Endodermal cell (in vitro differentiated cells): Measurements from ENCODE around the gene NPTX1. TPM values are rescaled to one million over a fixed set of nuclear protein-coding genes. Genes with fewer than 3 reads are reported as not detected.

Source experiments
- DNase-seq: peaks from one replicate; pipeline ENCODE4 v3.0.0-alpha.2; 2017
- H3K27ac ChIP-seq: 2 replicates; pipeline ENCODE4 v1.5.1; 2013; ENCODE audit warnings: mild to moderate bottlenecking, low read depth, low read length, moderate library complexity
- H3K27me3 ChIP-seq: 2 replicates; pipeline ENCODE4 v1.6.1; 2013; ENCODE audit warnings: mild to moderate bottlenecking, low read length, moderate library complexity; ENCODE audit not compliant: insufficient read depth, control insufficient read depth, poor library complexity, severe bottlenecking
- H3K36me3 ChIP-seq: 2 replicates; pipeline ENCODE4 v1.7.0; 2013; ENCODE audit warnings: mild to moderate bottlenecking, low read length, moderate library complexity; ENCODE audit not compliant: control insufficient read depth, insufficient read depth
- H3K4me1 ChIP-seq: one replicate; pipeline ENCODE4 v1.7.0; 2013; ENCODE audit warnings: low read length; ENCODE audit not compliant: control insufficient read depth, insufficient read depth
- H3K4me3 ChIP-seq: 2 replicates; pipeline ENCODE4 v1.5.1; 2013; ENCODE audit warnings: mild to moderate bottlenecking, low read length, moderate library complexity
- H3K9ac ChIP-seq: 2 replicates; pipeline ENCODE4 v1.6.1; 2013; ENCODE audit warnings: mild to moderate bottlenecking, low read length, moderate library complexity; ENCODE audit not compliant: poor library complexity, severe bottlenecking; ENCODE audit errors: extremely low read depth
- H3K9me3 ChIP-seq: 2 replicates; pipeline ENCODE4 v1.6.1; 2013; ENCODE audit warnings: mild to moderate bottlenecking, low read length, moderate library complexity; ENCODE audit not compliant: control insufficient read depth
- H3K27ac Mint-ChIP-seq: 2 replicates; pipeline ENCODE4 v1.8.0; 2020; ENCODE audit warnings: mixed read lengths
- H3K27me3 Mint-ChIP-seq: 2 replicates; pipeline ENCODE4 v1.8.0; 2021; ENCODE audit warnings: mild to moderate bottlenecking, mixed read lengths; ENCODE audit not compliant: insufficient read depth
- H3K36me3 Mint-ChIP-seq: 2 replicates; pipeline ENCODE4 v1.8.0; 2020; ENCODE audit warnings: low read depth, mixed read lengths
- H3K4me1 Mint-ChIP-seq: 2 replicates; pipeline ENCODE4 v1.8.0; 2020; ENCODE audit warnings: mixed read lengths
- H3K4me3 Mint-ChIP-seq: 2 replicates; pipeline ENCODE4 v1.8.0; 2020; ENCODE audit warnings: mild to moderate bottlenecking, moderate library complexity, mixed read lengths
- H3K9me3 Mint-ChIP-seq: 2 replicates; pipeline ENCODE4 v1.8.0; 2020; ENCODE audit warnings: mild to moderate bottlenecking, mixed read lengths
- WGBS, 2 experiments: methylation state at CpG; one replicate each; pipeline versions ENCODE4 v1.1.5 to v1.1.7; 2013; ENCODE audit warnings: missing lambda C conversion rate in 2 of 2, mixed read lengths in 1 of 2; ENCODE audit not compliant: insufficient coverage in 1 of 2, insufficient read length in 1 of 2; 5-methylcytosine and 5-hydroxymethylcytosine counted together
- total RNA-seq, 2 donors: library from RNA; stranded (reverse); fragmentation: NEBNext Ultra II Directional in 1 of 2; extraction: Animal tissue kit (Norgen Biotek cat#: 25700) in 1 of 2; gene quantifications; 2 replicates in 1 of 2; 3 replicates in 1 of 2; pipeline ENCODE4 v1.2.1, GENCODE V29; 2021
- TF ChIP-seq, protein P1 (sequence below): fragments of 200-600 bp; sonication (generic); conservative IDR thresholded peaks from 2 replicates; pipeline ENCODE4 v1.5.0; 2021; ENCODE audit warnings: antibody characterized with exemption, mild to moderate bottlenecking

The NPTX1 gene
- total RNA-seq, 2 donors from 2014 or later, result 0.24 to 2.3 TPM

DNA sequence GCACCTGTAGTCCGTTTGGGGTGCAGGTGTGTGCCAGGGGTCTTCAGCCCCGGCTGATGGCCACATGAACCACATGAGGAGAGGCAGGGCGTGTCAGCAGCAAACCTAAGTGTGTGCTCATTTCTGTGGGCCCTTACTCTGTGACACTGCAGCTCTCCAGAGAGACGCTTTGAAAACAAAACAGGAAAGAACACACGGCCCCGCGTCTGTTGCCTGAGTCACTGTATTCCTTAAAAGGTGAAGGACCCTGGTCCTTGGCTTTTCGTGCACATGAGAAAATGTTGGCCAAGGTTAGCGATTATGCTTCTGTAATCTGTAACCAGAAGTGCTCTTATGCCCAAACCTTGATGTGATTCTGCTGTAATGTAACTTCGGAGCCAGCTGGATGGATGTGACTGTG, 38.9 kb downstream of the NPTX1 start:
- H3K4me1 Mint-ChIP-seq, result no peaks in the 10 kb centered on the region
- peaks cover 11% of the 10 kb centered on the region for H3K27me3 ChIP-seq
- 81 to 84% methylated on average over 9 to 10 of the region's 10 CpGs for WGBS, 2 experiments
- TF ChIP-seq, protein P1, sequence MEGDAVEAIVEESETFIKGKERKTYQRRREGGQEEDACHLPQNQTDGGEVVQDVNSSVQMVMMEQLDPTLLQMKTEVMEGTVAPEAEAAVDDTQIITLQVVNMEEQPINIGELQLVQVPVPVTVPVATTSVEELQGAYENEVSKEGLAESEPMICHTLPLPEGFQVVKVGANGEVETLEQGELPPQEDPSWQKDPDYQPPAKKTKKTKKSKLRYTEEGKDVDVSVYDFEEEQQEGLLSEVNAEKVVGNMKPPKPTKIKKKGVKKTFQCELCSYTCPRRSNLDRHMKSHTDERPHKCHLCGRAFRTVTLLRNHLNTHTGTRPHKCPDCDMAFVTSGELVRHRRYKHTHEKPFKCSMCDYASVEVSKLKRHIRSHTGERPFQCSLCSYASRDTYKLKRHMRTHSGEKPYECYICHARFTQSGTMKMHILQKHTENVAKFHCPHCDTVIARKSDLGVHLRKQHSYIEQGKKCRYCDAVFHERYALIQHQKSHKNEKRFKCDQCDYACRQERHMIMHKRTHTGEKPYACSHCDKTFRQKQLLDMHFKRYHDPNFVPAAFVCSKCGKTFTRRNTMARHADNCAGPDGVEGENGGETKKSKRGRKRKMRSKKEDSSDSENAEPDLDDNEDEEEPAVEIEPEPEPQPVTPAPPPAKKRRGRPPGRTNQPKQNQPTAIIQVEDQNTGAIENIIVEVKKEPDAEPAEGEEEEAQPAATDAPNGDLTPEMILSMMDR, result no peak
- no peak overlapping the region for H3K27ac ChIP-seq
- H3K27me3 Mint-ChIP-seq, result peaks cover 8% of the 10 kb centered on the region
- no peaks in the 10 kb centered on the region for H3K36me3 ChIP-seq
- H3K9me3 Mint-ChIP-seq, result no peaks in the 10 kb centered on the region
- no peak overlapping the region for H3K27ac Mint-ChIP-seq
- H3K9ac ChIP-seq, result no peak overlapping the region
- no peak for DNase-seq
- H3K9me3 ChIP-seq, result no peaks in the 10 kb centered on the region
- no peak overlapping the region for H3K4me3 ChIP-seq
- H3K4me1 ChIP-seq, result no peaks in the 10 kb centered on the region
- no peak overlapping the region for H3K4me3 Mint-ChIP-seq
- no peaks in the 10 kb centered on the region for H3K36me3 Mint-ChIP-seq

DNA sequence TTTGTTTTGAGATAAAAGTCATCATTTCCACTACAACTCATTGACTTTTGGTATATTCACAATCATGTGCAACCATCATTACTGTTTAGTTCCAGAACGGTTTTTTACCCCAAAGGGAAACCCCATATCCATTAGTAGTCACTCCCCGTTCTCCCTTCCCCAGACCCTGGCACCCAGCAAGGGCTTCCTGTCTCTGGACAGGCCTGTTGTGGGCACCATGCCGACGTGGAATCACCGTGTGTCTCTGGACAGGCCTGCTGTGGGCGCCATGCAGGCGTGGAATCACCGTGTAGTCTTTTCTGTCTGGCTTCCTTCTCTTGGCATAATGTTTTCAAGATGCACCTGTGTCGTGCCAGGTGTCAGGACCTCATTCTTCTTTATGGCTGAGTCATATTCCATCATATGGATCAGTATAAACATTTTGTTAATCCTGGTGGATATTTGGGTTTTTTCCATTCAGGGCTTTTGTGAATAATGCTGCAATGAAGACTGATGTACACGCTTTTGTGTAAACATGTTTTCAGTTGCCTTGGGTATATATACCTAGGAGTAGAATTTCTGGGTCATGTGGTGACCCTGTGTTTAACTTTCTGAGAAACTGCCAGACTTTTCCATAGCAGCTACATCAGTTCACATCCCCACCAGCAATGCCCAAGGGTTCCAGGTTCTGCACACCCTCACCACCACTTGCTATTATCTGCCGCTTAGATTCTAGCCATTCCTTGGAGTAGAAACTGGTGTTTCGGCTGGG, 42.3 kb downstream of the NPTX1 start:
- TF ChIP-seq, protein P1, result no peak

DNA sequence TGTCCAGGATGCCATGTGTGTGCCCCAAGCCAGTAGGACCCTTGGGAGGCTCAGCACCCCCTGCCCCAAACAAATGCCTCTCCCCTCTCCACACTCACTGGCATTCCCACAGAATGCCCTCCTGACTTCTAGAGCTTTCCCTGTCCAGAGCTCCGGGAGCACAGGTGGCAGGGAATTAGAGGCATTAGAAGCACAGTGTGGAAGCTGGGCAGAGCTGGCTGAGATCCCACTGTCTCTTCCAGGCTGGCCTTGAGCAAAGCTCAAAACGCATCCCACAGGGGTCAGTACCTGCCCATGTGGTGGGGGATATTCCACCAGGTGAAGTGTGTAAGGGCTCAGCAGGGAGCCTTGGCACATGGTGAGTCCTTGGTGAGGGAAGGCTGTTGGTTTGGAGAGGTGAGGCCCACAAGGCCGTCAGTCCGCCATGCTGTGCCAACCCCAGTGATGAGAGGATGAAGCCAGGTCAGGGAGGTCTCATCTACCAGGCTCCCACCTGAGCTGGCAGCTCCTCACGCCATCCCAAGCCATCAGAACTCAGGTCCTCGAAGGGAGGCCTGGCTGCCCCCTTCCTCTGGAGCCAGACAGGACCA, 43.4 kb downstream of the NPTX1 start:
- Histone ChIP-seq H3K36me3 (no peaks in the 10 kb centered on the region), H3K9me3 (no peaks in the 10 kb centered on the region), H3K27me3 (no peaks in the 10 kb centered on the region), H3K4me3 (no peak overlapping the region), H3K27ac (no peak overlapping the region), H3K9ac (no peak overlapping the region), H3K4me1 (no peaks in the 10 kb centered on the region)
- Mint-ChIP-seq H3K27me3 (peaks cover 4% of the 10 kb centered on the region), H3K9me3 (no peaks in the 10 kb centered on the region), H3K4me1 (no peaks in the 10 kb centered on the region), H3K36me3 (no peaks in the 10 kb centered on the region), H3K4me3 (no peak overlapping the region), H3K27ac (no peak overlapping the region)
- WGBS, 2 experiments, result 80 to 89% methylated on average over 1 to 6 of the region's 6 CpGs
- TF ChIP-seq, protein P1, result no peak
- DNase-seq, result no peak

More for the DNA sequence above, 42.3 kb downstream of the NPTX1 start:
- Histone ChIP-seq H3K27ac (no peak overlapping the region), H3K9me3 (no peaks in the 10 kb centered on the region), H3K36me3 (no peaks in the 10 kb centered on the region), H3K27me3 (no peaks in the 10 kb centered on the region), H3K9ac (no peak overlapping the region), H3K4me1 (no peaks in the 10 kb centered on the region), H3K4me3 (no peak overlapping the region)
- Mint-ChIP-seq H3K9me3 (no peaks in the 10 kb centered on the region), H3K27ac (no peak overlapping the region), H3K36me3 (no peaks in the 10 kb centered on the region), H3K27me3 (peaks cover 4% of the 10 kb centered on the region), H3K4me3 (no peak overlapping the region), H3K4me1 (no peaks in the 10 kb centered on the region)
- DNase-seq, result no peak
- 71 to 77% methylated on average over 9 to 12 of the region's 12 CpGs for WGBS, 2 experiments
